K562 (cell line): ENCODE results near the gene PREX1. TPM values are rescaled to one million over a fixed set of nuclear protein-coding genes. Genes with fewer than 3 reads are reported as not detected.

ENCODE experiments used
- MYC ChIP-seq, 2 experiments: fragments of 250-450 bp in 1 of 2; sonication (Bioruptor Pico) in 1 of 2; IDR thresholded peaks; 2 replicates each; pipeline versions ENCODE4 v1.5.1 to v1.6.1; 2012 to 2021; ENCODE audit warnings: low read depth in 2 of 2, borderline replicate concordance in 1 of 2, improper control_type of control experiment in 1 of 2, low read length in 1 of 2, mild to moderate bottlenecking in 1 of 2, moderate library complexity in 1 of 2
- SMARCB1 ChIP-seq: IDR thresholded peaks from 2 replicates; pipeline ENCODE4 v1.6.1; 2011; ENCODE audit warnings: improper control_type of control experiment, low read depth; ENCODE audit not compliant: insufficient read length
- SMARCC2 ChIP-seq: fragments of 450-650 bp; IDR thresholded peaks from 2 replicates; pipeline ENCODE4 v1.6.1; 2017; ENCODE audit warnings: antibody characterized with exemption, moderate library complexity, mild to moderate bottlenecking, low read depth
- TCF3 ChIP-seq: sonication (generic); formaldehyde crosslinking; IDR thresholded peaks from 2 replicates; pipeline ENCODE4 v1.4.0; 2020; ENCODE audit warnings: mild to moderate bottlenecking, missing genetic modification reagents
- U2AF2 ChIP-seq: fragments of 200-400 bp; formaldehyde crosslinking; optimal IDR thresholded peaks from 2 replicates; pipeline ENCODE3; 2017; ENCODE audit warnings: low read depth, mild to moderate bottlenecking, low read length
- ZBTB11 ChIP-seq, 3 experiments: fragments of 200-800 bp in 1 of 3; fragments of 250-450 bp in 1 of 3; fragments of 450-650 bp in 1 of 3; sonication (Bioruptor Pico) in 1 of 3; sonication (Bioruptor generic) in 1 of 3; formaldehyde crosslinking in 1 of 3; IDR thresholded peaks; 2 replicates each; pipeline versions ENCODE4 v1.6.1 to v1.8.0; 2016 to 2022; ENCODE audit warnings: mild to moderate bottlenecking in 2 of 3, missing genetic modification characterization in 2 of 3, missing compliant biosample characterization in 1 of 3, moderate library complexity in 1 of 3
- ZNF384 ChIP-seq: IDR thresholded peaks from 2 replicates; pipeline ENCODE4 v1.6.1; 2012; ENCODE audit warnings: low read depth, low read length, improper control_type of control experiment
- polyA plus RNA-seq, 8 experiments: library from polyadenylated mRNA; depleted of rRNA in 4 of 8; stranded (reverse) in 5 of 8; unstranded in 3 of 8; fragments of >200 nt; fragmentation: Nextera tagmentation in 2 of 8; fragmentation: Illumina TruSeq in 1 of 8; extraction: Ambion mirVana in 2 of 8; extraction: Trizol in 1 of 8; gene quantifications; 2 replicates each; pipeline versions ENCODE4 v1.2.1 to v1.2.3, GENCODE V29; 2011 to 2014; ENCODE audit warnings: inconsistent platforms in 1 of 8, missing spikeins in 1 of 8
- total RNA-seq, 7 experiments: library from RNA; depleted of rRNA in 6 of 7; stranded (reverse); fragments of >200 nt in 6 of 7; fragmentation: Illumina TruSeq in 2 of 7; extraction: Trizol in 2 of 7; gene quantifications; 2 replicates each; pipeline versions ENCODE4 v1.2.1 to v1.2.3, GENCODE V29; 2011 to 2021; ENCODE audit warnings: low replicate concordance in 1 of 7

The PREX1 gene
- total and polyA plus RNA-seq, 9 of the 15 experiments (the other 6 are each of a cell fraction or from before 2014, with no cell fraction given), result 0.37 to 10.4 (median 4.8) TPM

GRCh38 chr20:48800177-48800576, 27.6 kb downstream of the PREX1 start (continued):
- TF ChIP-seq MYC (IDR thresholded peaks at IDR 0.05; ENCODE audit: low read depth, low read length) (no peak), MYC (CRISPR knock-in tag; IDR thresholded peaks at IDR 0.05; ENCODE audit: borderline replicate concordance, low read depth) (no peak), ZNF384 (no peak), U2AF2 (no peak), TCF3 (CRISPR knock-in tag) (0 out of 2 replicates have a peak, but pooled peaks have one; percentile 6), ZBTB11 (CRISPR knock-in tag; IDR thresholded peaks at IDR 0.05) (0 out of 6 replicates have a peak, but pooled peaks of 1 of the 3 experiments have one; percentile 2), SMARCB1 (no peak), SMARCC2 (no peak)
